ENCODE measurements around the gene FCRL6. TPM values are rescaled to one million over a fixed set of nuclear protein-coding genes. Genes with fewer than 3 reads are reported as not detected.

Gene FCRL6
- total RNA-seq, 1 donor from 2014 or later: 0.57 TPM

GRCh38 chr1:159829822-159830465, 27.8 kb downstream of the FCRL6 start:
- DNase-seq (ENCODE audit: missing footprints) (no peak), ATAC-seq (peak; percentile 58)
- intact Hi-C loops (cut with DNase I): no loop called here

DNA sequence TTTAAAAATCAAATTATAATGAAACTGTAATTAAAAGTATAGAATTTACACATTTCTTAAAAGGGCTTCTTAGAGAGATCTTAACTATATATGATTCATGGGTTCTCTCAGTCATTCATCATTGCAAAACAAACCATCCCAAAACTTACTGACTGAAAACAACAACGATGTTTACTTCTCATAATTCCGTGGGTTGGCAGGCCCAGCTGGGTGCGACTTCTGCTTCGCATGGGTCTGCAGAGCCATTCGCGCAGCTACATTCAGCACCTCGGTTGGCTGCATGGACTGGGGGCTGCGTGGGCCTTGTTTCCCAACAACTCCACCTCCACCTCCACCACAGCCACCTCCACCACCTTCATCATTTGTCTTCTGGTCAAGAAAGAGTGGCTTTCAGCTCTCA, 28.6 kb downstream of the FCRL6 start:
- DNase-seq (ENCODE audit: missing footprints) (peak; percentile 76), ATAC-seq (no peak)
- intact Hi-C loops (cut with DNase I): no loop called here

GRCh38 chr1:159831412-159832141, 29.4 kb downstream of the FCRL6 start:
- DNase-seq (ENCODE audit: missing footprints) (no peak), ATAC-seq (no peak)
- intact Hi-C loops (cut with DNase I): no loop called here

DNA sequence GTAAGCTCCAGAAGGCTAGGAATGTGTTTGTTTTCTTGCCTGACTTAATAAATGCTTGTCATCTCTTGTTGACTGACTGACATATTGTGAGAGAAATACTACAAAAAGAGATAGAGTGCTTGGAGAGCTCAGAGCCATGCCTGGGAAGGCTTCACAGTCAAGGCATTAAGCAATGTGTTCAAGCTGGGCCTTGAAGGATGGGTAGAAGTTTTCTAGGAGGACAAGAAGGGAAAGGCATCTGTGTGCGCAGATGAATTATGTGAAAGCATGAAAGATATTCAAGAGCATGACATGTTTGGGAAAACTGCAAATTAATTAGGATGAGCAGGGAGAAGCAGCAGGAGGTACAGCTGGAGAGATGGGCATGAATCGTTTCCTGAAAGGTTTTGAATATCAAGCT, 30.1 kb downstream of the FCRL6 start:
- no peak for ATAC-seq
- intact Hi-C loops (cut with DNase I): no loop called here

DNA sequence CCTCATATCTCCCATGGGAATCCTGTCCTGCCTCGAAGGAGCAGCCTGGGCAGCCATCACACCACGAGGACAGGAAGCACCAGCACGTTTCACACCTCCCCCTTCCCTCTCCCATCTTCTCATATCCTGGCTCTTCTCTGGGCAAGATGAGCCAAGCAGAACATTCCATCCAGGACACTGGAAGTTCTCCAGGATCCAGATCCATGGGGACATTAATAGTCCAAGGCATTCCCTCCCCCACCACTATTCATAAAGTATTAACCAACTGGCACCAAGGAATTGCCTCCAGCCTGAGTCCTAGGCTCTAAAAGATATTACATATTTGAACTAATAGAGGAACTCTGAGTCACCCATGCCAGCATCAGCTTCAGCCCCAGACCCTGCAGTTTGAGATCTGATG, 33.2 kb downstream of the FCRL6 start:
- ATAC-seq: no peak
- intact Hi-C loops (cut with DNase I): no loop called here
- no peak for DNase-seq (ENCODE audit: missing footprints)

More for the DNA sequence above, 30.1 kb downstream of the FCRL6 start:
- DNase-seq (ENCODE audit: missing footprints): no peak

GRCh38 chr1:159835862-159836525, 33.8 kb downstream of the FCRL6 start:
- intact Hi-C loops (cut with DNase I): no loop called here
- ATAC-seq (no peak), DNase-seq (ENCODE audit: missing footprints) (no peak)

DNA sequence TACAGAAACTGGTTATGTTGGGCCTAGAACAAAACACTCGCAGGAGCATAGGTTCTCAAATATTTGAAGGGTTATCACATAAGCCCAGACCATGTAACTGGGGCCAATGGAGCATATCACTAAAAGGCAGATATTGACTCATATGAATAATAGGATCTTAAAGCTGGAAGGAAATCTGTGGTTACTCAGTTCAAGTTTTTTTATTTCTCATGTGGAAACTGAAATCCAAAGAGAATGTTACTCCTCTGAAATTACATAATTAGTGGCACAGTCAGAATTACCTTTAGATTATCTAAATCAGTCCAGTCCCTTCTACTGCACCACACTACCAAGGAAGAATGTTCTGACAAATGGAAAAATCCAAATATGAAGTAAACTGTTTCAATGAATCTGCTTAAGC, 36.6 kb downstream of the FCRL6 start:
- ATAC-seq: no peak
- no peak for DNase-seq (ENCODE audit: missing footprints)
- intact Hi-C loops (cut with DNase I): no loop called here

GRCh38 chr1:159839116-159839849, 37.1 kb downstream of the FCRL6 start:
- intact Hi-C loops (cut with DNase I): no loop called here

DNA sequence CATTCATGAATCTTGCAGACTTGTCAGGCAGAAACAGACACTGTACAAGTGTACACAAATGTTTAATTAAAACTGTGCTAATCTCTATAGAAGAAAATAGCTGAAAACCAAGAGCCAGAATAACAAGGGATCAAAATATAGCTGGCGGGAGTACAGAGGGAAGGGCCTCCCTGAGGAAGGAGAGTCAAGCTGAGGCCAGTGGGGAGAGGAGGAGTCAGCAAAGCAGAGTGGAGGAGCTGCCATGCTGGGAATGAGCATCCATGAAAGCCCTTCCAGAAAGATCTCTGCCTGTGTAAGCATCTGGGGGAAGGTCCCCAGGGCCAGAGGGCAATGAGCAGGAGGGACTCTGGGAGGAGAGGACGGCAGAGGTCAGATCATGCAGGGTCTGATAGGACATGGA, 39.6 kb downstream of the FCRL6 start:
- intact Hi-C loops (cut with DNase I): no loop called here
- peak; percentile 28 for ATAC-seq
- DNase-seq (ENCODE audit: missing footprints): no peak

More at GRCh38 chr1:159839116-159839849, 37.1 kb downstream of the FCRL6 start:
- ATAC-seq: no peak
- no peak for DNase-seq (ENCODE audit: missing footprints)

DNA sequence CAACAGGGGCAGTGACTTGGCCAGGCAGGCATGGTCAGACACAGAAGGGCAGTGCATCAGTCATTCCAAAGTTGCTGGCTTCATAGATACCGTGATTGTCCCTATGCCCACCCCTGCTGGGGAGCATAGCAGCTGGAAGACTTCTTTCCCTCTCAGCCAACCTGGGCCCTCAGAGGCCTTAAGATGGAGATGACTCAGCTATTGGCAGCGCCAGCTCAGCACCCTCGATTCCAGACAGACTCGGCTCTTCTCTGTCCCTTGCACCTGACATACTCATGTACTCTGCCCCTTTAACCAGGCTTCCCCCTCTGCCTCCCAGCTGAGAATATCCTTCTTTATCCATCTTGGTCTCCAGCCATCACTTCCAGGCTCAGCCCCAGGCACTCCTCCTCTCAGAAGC, 41.3 kb downstream of the FCRL6 start:
- intact Hi-C loops (cut with DNase I): no loop called here
- no peak for ATAC-seq
- DNase-seq (ENCODE audit: missing footprints): no peak

- ATAC-seq: no peak
- intact Hi-C loops (cut with DNase I): no loop called here
- no peak for DNase-seq (ENCODE audit: missing footprints)
Measured at GRCh38 chr1:159845751-159846629, 43.8 kb downstream of the FCRL6 start.

- DNase-seq (ENCODE audit: missing footprints): no peak
- intact Hi-C loops (cut with DNase I): no loop called here
- ATAC-seq: no peak
Measured at GRCh38 chr1:159847231-159847630, 45.1 kb downstream of the FCRL6 start.

DNA sequence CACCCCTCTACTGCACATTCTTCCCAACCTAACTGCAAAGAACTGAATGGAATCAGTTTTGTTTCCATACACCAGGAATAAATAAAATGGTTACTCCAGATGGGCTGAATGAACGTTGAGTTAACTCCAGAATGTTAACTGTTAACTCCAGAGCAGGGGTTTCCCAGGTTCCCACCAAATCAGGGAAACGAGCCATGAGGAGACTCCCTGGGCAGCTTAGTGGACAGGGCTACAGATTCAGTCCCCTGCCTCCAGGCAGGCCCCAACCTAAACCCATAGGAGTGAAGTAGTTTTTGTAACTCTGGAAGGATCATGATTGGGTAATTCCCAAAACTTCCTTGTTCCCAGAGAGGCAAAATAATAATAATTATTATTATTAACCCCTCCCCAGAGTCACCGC, 46.2 kb downstream of the FCRL6 start:
- DNase-seq (ENCODE audit: missing footprints): no peak
- intact Hi-C loops (cut with DNase I): no loop called here
- no peak for ATAC-seq

DNA sequence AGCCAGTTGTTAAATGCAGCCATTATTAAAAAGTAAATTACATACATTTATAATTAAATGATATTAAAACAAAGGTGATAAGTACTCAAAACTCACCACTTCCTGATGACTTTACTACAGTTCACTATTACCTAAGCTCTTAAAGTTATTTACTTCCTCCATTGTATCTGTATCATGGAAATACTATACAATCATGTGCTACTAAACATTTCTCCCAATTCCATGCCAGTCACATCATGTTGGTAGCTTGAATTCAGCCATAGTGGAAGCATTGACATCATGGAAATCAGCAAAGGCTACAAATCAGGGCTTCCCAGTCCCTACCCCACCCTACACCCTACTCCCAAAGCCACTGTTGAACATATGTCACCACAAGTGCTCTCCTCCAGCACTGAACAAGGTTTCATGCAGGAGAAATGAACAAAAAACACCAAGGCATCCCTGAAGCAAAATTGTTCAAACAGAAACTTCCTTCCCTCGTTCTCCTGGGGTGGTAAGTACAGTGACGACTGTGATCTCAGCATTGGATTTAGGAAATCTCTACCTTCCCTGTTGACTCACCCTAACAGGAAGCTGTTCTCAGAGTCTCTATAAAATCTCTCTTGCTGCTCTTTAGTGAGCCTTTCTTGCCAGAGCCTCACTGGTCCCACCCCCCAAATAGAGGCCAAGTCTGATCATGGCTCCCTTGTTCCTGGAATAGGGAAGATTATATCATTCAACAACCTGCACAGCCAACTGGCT, 47.6 kb downstream of the FCRL6 start:
- ATAC-seq (no peak), DNase-seq (ENCODE audit: missing footprints) (no peak)
- intact Hi-C loops (cut with DNase I): no loop called here

GRCh38 chr1:159851407-159851806, 49.2 kb downstream of the FCRL6 start:
- DNase-seq (ENCODE audit: missing footprints): no peak
- intact Hi-C loops (cut with DNase I): no loop called here
- ATAC-seq: no peak

DNA sequence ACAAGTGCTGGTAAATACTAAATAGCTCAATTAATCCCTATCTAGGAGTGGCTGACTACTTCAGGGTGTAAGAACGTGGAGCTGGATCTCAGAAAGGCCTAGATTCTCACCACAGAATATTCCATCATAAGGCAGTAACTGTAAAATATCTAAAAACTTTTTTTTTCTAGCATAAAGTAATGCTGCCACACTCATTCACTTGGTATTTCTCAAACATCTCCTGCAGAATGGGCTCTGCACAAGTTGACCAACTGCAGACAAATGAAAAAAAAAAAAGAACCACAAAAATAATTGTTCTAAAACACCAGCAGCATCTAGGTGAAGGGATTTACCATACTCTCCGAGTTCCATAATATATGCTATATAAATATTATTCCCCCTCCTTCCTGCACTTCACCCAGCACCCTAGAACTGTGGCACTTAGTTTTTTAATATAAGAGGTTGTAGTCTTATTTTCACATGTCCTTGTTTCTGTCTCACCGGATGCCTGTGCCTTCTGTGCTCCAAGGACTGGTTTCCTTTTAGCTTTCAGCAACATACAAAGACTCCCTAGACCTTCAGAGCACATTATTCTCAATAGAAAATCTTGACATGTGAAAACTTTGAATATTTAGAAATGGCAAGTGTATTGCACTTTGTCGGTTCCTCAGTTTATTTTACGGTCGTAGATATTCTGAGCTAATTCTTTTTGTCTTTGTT, 51.4 kb downstream of the FCRL6 start:
- DNase-seq (ENCODE audit: missing footprints): no peak
- intact Hi-C loops (cut with DNase I): loop anchor here (2.0 kb wide), 3 partner anchors 37 to 73 kb away; partner anchors contain the start of genes DUSP23 and TAGLN2
- no peak for ATAC-seq

- DNase-seq (ENCODE audit: missing footprints) (peak; percentile 91), ATAC-seq (peak; percentile 89)
- intact Hi-C loops (cut with DNase I): loop anchor here (2.0 kb wide), 3 partner anchors 37 to 73 kb away; partner anchors contain the start of genes DUSP23 and TAGLN2
Measured at GRCh38 chr1:159854116-159854692, 52.0 kb downstream of the FCRL6 start.

Data from Right ventricle myocardium inferior (tissue), 1 donor.